ENCODE data around the gene MAT2A. TPM values are rescaled to one million over a fixed set of nuclear protein-coding genes. Genes with fewer than 3 reads are reported as not detected.

MAT2A gene
- total and polyA plus RNA-seq, 9 of the 15 experiments (the other 6 are each of a cell fraction or from before 2014, with no cell fraction given): 130 to 1,027 (median 240) TPM

DNA sequence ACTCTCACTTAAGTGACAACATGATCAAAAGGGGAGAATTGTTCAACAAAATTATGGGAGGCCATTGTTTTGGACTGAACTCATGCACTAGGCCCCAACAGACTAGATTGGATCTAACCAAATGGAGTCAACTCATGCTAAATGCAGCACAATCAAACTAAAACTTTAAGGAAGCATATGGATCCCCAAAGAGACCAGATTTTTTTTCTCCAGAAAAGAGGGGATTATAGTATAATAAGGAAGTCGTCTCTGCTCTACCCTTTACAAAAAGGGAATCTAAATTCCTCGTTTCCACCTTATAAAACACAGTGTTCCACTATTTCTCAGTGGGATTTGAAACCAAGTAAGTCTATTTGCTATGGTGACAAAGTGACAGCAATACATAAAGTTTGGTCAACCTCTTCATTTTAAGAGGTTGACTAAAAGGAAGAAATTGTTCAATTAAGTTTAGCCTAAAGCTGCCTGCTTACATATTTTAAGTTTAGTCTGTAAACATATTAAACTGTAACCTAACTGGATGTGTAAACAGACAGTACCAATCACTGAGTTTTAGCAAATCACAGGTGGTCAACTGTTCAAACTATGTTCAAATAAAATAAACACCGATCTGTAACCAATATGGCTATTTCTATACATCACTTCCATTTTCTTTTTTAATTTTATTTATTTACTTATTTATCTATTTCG is 40.9 kb upstream of the MAT2A start (continued):
- TF ChIP-seq, protein P1, sequence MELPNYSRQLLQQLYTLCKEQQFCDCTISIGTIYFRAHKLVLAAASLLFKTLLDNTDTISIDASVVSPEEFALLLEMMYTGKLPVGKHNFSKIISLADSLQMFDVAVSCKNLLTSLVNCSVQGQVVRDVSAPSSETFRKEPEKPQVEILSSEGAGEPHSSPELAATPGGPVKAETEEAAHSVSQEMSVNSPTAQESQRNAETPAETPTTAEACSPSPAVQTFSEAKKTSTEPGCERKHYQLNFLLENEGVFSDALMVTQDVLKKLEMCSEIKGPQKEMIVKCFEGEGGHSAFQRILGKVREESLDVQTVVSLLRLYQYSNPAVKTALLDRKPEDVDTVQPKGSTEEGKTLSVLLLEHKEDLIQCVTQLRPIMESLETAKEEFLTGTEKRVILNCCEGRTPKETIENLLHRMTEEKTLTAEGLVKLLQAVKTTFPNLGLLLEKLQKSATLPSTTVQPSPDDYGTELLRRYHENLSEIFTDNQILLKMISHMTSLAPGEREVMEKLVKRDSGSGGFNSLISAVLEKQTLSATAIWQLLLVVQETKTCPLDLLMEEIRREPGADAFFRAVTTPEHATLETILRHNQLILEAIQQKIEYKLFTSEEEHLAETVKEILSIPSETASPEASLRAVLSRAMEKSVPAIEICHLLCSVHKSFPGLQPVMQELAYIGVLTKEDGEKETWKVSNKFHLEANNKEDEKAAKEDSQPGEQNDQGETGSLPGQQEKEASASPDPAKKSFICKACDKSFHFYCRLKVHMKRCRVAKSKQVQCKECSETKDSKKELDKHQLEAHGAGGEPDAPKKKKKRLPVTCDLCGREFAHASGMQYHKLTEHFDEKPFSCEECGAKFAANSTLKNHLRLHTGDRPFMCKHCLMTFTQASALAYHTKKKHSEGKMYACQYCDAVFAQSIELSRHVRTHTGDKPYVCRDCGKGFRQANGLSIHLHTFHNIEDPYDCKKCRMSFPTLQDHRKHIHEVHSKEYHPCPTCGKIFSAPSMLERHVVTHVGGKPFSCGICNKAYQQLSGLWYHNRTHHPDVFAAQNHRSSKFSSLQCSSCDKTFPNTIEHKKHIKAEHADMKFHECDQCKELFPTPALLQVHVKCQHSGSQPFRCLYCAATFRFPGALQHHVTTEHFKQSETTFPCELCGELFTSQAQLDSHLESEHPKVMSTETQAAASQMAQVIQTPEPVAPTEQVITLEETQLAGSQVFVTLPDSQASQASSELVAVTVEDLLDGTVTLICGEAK (IDR thresholded peaks at IDR 0.05): no peak
- TF ChIP-seq, protein P1 (CRISPR knock-in tag; IDR thresholded peaks at IDR 0.05): no peak
- TF ChIP-seq LARP7 (IDR thresholded peaks at IDR 0.05) (no peak), GTF2A2 (tag; IDR thresholded peaks at IDR 0.05) (peak; percentile 92), ZKSCAN8 (CRISPR knock-in tag; IDR thresholded peaks at IDR 0.05) (peak; percentile 68; the same call in 1 of the 2 replicates), ZNF274 (IDR thresholded peaks at IDR 0.05; ENCODE audit: borderline replicate concordance, low read depth, low read length) (no peak), PTTG1 (tag; IDR thresholded peaks at IDR 0.05; ENCODE audit: low read depth) (peak; percentile 94), NFYB (IDR thresholded peaks at IDR 0.05; ENCODE audit: extremely low read depth, insufficient read length) (no peak), ARID1B (IDR thresholded peaks at IDR 0.05) (no peak), KDM5B (IDR thresholded peaks at IDR 0.05; ENCODE audit: insufficient replicate concordance, low read depth, low read length) (no peak), PML (IDR thresholded peaks at IDR 0.05; ENCODE audit: low read length) (no peak), FOXM1 (IDR thresholded peaks at IDR 0.05; ENCODE audit: low read depth) (no peak), FOXM1 (CRISPR knock-in tag; IDR thresholded peaks at IDR 0.05; ENCODE audit: low read depth) (no peak), TEAD2 (tag; IDR thresholded peaks at IDR 0.05) (peak; percentile 69; the same call in 1 of the 2 replicates)
- TF ChIP-seq, protein P2, sequence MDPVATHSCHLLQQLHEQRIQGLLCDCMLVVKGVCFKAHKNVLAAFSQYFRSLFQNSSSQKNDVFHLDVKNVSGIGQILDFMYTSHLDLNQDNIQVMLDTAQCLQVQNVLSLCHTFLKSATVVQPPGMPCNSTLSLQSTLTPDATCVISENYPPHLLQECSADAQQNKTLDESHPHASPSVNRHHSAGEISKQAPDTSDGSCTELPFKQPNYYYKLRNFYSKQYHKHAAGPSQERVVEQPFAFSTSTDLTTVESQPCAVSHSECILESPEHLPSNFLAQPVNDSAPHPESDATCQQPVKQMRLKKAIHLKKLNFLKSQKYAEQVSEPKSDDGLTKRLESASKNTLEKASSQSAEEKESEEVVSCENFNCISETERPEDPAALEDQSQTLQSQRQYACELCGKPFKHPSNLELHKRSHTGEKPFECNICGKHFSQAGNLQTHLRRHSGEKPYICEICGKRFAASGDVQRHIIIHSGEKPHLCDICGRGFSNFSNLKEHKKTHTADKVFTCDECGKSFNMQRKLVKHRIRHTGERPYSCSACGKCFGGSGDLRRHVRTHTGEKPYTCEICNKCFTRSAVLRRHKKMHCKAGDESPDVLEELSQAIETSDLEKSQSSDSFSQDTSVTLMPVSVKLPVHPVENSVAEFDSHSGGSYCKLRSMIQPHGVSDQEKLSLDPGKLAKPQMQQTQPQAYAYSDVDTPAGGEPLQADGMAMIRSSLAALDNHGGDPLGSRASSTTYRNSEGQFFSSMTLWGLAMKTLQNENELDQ (CRISPR knock-in tag; IDR thresholded peaks at IDR 0.05; ENCODE audit: borderline replicate concordance): no peak
- TF ChIP-seq, protein P3, sequence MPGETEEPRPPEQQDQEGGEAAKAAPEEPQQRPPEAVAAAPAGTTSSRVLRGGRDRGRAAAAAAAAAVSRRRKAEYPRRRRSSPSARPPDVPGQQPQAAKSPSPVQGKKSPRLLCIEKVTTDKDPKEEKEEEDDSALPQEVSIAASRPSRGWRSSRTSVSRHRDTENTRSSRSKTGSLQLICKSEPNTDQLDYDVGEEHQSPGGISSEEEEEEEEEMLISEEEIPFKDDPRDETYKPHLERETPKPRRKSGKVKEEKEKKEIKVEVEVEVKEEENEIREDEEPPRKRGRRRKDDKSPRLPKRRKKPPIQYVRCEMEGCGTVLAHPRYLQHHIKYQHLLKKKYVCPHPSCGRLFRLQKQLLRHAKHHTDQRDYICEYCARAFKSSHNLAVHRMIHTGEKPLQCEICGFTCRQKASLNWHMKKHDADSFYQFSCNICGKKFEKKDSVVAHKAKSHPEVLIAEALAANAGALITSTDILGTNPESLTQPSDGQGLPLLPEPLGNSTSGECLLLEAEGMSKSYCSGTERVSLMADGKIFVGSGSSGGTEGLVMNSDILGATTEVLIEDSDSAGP (CRISPR knock-in tag; IDR thresholded peaks at IDR 0.05): no peak

Measured in K562 (cell line).